Measurements from ENCODE around the gene INSYN2A. TPM values are rescaled to one million over a fixed set of nuclear protein-coding genes. Genes with fewer than 3 reads are reported as not detected.

The INSYN2A gene
- total and polyA plus RNA-seq, 2 donors (not counting 3 experiments of a cell fraction or from before 2014, with no cell fraction given), result 0.04 to 0.07 TPM

GRCh38 chr10:127157506-127158200 is 38.7 kb downstream of the INSYN2A start:
- Histone ChIP-seq H4K20me1 (replicated peaks; ENCODE audit: control insufficient read depth, extremely low read depth, insufficient read depth, low read length) (peaks cover 5% of the 10 kb centered on the region), H3K27ac (ENCODE audit: insufficient read depth, low read depth, low read length) (no peak overlapping the region), H3K4me3 (replicated peaks in 1 of 3; ENCODE audit: insufficient read depth in 1 of 3, low read depth in 1 of 3, low read length in 3 of 3) (no peak overlapping the region), H3K4me2 (ENCODE audit: insufficient read depth, low read length) (no peak overlapping the region), H3K9ac (replicated peaks; ENCODE audit: extremely low read depth, insufficient read depth, low read length) (no peak overlapping the region), H3K9me3 (replicated peaks; ENCODE audit: control insufficient read depth, insufficient read depth, low read length) (no peaks in the 10 kb centered on the region), H3K9me1 (replicated peaks; ENCODE audit: control insufficient read depth, extremely low read depth, insufficient read depth, low read length) (no peaks in the 10 kb centered on the region), H3K36me3 (ENCODE audit: control insufficient read depth in 2 of 2, extremely low read depth in 1 of 2, insufficient read depth in 2 of 2, low read length in 2 of 2) (peaks cover 0 to 2% of the 10 kb centered on the region in 2 experiments), H3K79me2 (ENCODE audit: control insufficient read depth, insufficient read depth, low read length) (no peaks in the 10 kb centered on the region), H3K27me3 (ENCODE audit: control insufficient read depth in 2 of 2, insufficient read depth in 2 of 2, low read length in 2 of 2) (no peaks in the 10 kb centered on the region), H2AFZ (ENCODE audit: low read depth, low read length) (no peak overlapping the region), H3K4me1 (ENCODE audit: control insufficient read depth, extremely low read depth, insufficient read depth, low read length) (no peaks in the 10 kb centered on the region)
- DNase-seq (ENCODE audit: low read depth, low spot score), result no peak
- no peak for FAIRE-seq
- intact Hi-C loops (cut with micrococcal nuclease) (no loop called here), dilution Hi-C loops (cut with MboI; ENCODE audit: extremely low pct_ligation_motif_present, low sequenced_read_pairs) (no loop called here)
- ChIA-PET POLR2A (no interaction called here), CTCF (no interaction called here)
- BruUV-seq (replicated peaks), result no TSS peak
- TF ChIP-seq JUN (IDR thresholded peaks at IDR 0.05; ENCODE audit: borderline replicate concordance, insufficient read depth, insufficient read length, low read depth) (no peak), GATA2 (IDR thresholded peaks at IDR 0.05; ENCODE audit: insufficient read depth, insufficient read length, low read depth, low read length) (no peak), EZH2 (IDR thresholded peaks at IDR 0.05; ENCODE audit: borderline replicate concordance, low read depth, low read length, severe bottlenecking) (no peak), FOS (IDR thresholded peaks at IDR 0.05; ENCODE audit: borderline replicate concordance, insufficient read depth, low read length) (no peak), POLR2A (IDR thresholded peaks at IDR 0.05; ENCODE audit: low read depth, low read length) (no peak), MAX (IDR thresholded peaks at IDR 0.05; ENCODE audit: insufficient read depth, insufficient read length) (no peak), POLR2AphosphoS5 (IDR thresholded peaks at IDR 0.05; ENCODE audit: insufficient read depth, low read depth, low read length) (no peak), MYC (IDR thresholded peaks at IDR 0.05; ENCODE audit: low read depth, low read length) (no peak)
- TF ChIP-seq, protein P1, sequence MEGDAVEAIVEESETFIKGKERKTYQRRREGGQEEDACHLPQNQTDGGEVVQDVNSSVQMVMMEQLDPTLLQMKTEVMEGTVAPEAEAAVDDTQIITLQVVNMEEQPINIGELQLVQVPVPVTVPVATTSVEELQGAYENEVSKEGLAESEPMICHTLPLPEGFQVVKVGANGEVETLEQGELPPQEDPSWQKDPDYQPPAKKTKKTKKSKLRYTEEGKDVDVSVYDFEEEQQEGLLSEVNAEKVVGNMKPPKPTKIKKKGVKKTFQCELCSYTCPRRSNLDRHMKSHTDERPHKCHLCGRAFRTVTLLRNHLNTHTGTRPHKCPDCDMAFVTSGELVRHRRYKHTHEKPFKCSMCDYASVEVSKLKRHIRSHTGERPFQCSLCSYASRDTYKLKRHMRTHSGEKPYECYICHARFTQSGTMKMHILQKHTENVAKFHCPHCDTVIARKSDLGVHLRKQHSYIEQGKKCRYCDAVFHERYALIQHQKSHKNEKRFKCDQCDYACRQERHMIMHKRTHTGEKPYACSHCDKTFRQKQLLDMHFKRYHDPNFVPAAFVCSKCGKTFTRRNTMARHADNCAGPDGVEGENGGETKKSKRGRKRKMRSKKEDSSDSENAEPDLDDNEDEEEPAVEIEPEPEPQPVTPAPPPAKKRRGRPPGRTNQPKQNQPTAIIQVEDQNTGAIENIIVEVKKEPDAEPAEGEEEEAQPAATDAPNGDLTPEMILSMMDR (IDR thresholded peaks at IDR 0.05; ENCODE audit: extremely low read depth in 1 of 2, insufficient read depth in 1 of 2, low read depth in 1 of 2, low read length in 2 of 2), result no peak
